Breast epithelium (tissue), 4 donors: ENCODE measurements around the gene ALDH1A2. TPM values are rescaled to one million over a fixed set of nuclear protein-coding genes. Genes with fewer than 3 reads are reported as not detected.
"Not testable (repeated sequence)": the region's sequence is repeated elsewhere in the genome, so short reads cannot be mapped to it uniquely, and the experiment has no call there.

ENCODE experiments used
- DNase-seq, 2 donors: peaks; one replicate each; pipeline ENCODE4 v3.0.0-alpha.2; 2019; ENCODE audit warnings: low spot score in 2 of 2
- H3K27ac ChIP-seq, 2 donors: fragments of 200-600 bp; sonication (generic) in 1 of 2; one replicate each; pipeline ENCODE4 v1.5.1; 2016 to 2019; ENCODE audit warnings: mild to moderate bottlenecking in 1 of 2
- H3K27me3 ChIP-seq, 2 donors: fragments of 200-600 bp; sonication (generic) in 1 of 2; one replicate each; pipeline versions ENCODE4 v1.5.1 to v1.6.0; 2017 to 2019; ENCODE audit warnings: control low read depth in 1 of 2, mild to moderate bottlenecking in 1 of 2
- H3K36me3 ChIP-seq: fragments of 200-600 bp; one replicate; pipeline ENCODE4 v1.5.1; 2019
- H3K4me1 ChIP-seq, 2 donors: fragments of 200-600 bp; sonication (generic); one replicate each; pipeline ENCODE4 v1.5.1; 2016 to 2019; ENCODE audit warnings: control low read depth in 1 of 2
- H3K4me3 ChIP-seq, 3 donors: fragments of 200-600 bp; sonication (generic); 1 replicate in 2 of 3; 2 replicates in 1 of 3; pipeline ENCODE4 v1.5.1; 2016 to 2019; ENCODE audit warnings: mild to moderate bottlenecking in 3 of 3, moderate library complexity in 2 of 3
- H3K9me3 ChIP-seq, 2 donors: fragments of 200-600 bp; sonication (generic) in 1 of 2; one replicate each; pipeline ENCODE4 v1.5.1; 2016 to 2019; ENCODE audit warnings: control low read depth in 1 of 2
- POLR2A ChIP-seq: fragments of 450-650 bp; IDR thresholded peaks from one replicate; pipeline ENCODE4 v1.6.1; 2016; ENCODE audit warnings: antibody characterized with exemption, mild to moderate bottlenecking, moderate library complexity
- POLR2AphosphoS5 ChIP-seq, 3 donors: sonication (generic); formaldehyde crosslinking; IDR thresholded peaks; one replicate each; pipeline ENCODE4 v1.6.1; 2017; ENCODE audit warnings: antibody characterized with exemption in 3 of 3
- intact Hi-C: fragments of 100-400 bp; cut with DNase I; formaldehyde crosslinking; loops from one replicate; pipeline ENCODE4 v1.15.1; 2023; ENCODE audit warnings: low total_unique reads
- total RNA-seq, 3 donors: library from RNA; depleted of rRNA; stranded (reverse); fragments of >200 nt; gene quantifications; one replicate each; pipeline ENCODE4 v1.1.0, GENCODE V29; 2016
- TF ChIP-seq, protein P1 (sequence below), 3 donors: fragments of 450-650 bp; IDR thresholded peaks; one replicate each; pipeline ENCODE4 v1.5.1; 2016 to 2017; ENCODE audit warnings: antibody characterized with exemption in 3 of 3, mild to moderate bottlenecking in 3 of 3, moderate library complexity in 3 of 3

ALDH1A2 gene
- total RNA-seq, 3 donors from 2014 or later = 6.1 to 19.6 (median 11.1) TPM

DNA sequence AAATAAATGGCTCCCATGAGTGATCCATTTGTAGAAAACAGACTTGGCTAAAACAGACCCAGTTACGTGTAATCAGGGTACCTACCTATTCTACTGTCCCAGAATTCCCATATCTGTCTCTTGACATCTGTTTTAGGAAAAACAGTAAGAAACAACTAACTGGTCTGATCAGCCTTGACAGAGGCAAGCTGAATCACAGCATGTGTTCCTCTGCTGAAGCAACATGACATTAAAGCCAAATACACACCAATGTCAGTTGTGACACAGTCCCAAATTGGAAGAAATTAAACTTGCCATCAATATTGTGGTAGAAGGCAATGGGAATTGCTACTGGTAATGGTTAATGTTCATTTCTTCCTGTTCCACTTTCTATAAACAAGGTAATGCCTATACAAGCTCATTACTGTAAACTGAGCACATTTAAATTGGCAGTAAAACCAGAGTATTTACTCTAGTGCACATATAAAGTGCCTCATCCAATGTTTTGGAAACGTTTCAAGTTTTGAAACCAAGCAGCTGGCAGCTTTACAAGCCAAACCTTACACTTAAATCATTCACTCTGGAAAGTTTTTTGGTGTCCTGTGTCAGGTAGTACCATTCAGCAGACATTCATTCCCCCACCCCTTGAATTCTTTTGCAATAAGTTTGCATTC is 27.0 kb downstream of the ALDH1A2 start:
- no peaks in the 10 kb centered on the region for H3K4me1 ChIP-seq
- H3K4me3 ChIP-seq = no peak overlapping the region
- no peaks in the 10 kb centered on the region for H3K36me3 ChIP-seq
- H3K9me3 ChIP-seq = no peaks in the 10 kb centered on the region
- H3K27me3 ChIP-seq = no peaks in the 10 kb centered on the region
- TF ChIP-seq POLR2AphosphoS5 (IDR thresholded peaks at IDR 0.05) = no peak
- TF ChIP-seq, protein P1, sequence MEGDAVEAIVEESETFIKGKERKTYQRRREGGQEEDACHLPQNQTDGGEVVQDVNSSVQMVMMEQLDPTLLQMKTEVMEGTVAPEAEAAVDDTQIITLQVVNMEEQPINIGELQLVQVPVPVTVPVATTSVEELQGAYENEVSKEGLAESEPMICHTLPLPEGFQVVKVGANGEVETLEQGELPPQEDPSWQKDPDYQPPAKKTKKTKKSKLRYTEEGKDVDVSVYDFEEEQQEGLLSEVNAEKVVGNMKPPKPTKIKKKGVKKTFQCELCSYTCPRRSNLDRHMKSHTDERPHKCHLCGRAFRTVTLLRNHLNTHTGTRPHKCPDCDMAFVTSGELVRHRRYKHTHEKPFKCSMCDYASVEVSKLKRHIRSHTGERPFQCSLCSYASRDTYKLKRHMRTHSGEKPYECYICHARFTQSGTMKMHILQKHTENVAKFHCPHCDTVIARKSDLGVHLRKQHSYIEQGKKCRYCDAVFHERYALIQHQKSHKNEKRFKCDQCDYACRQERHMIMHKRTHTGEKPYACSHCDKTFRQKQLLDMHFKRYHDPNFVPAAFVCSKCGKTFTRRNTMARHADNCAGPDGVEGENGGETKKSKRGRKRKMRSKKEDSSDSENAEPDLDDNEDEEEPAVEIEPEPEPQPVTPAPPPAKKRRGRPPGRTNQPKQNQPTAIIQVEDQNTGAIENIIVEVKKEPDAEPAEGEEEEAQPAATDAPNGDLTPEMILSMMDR (IDR thresholded peaks at IDR 0.05) = no peak
- intact Hi-C loops = no loop called here
- H3K27ac ChIP-seq = no peak overlapping the region
- no peak for DNase-seq

GRCh38 chr15:58037723-58038301 is 27.7 kb downstream of the ALDH1A2 start:
- Histone ChIP-seq H3K4me1 (no peaks in the 10 kb centered on the region), H3K4me3 (no peak overlapping the region), H3K27me3 (no peaks in the 10 kb centered on the region), H3K27ac (no peak overlapping the region), H3K36me3 (no peaks in the 10 kb centered on the region), H3K9me3 (no peaks in the 10 kb centered on the region)
- DNase-seq = no peak
- intact Hi-C loops = no loop called here
- no peak for TF ChIP-seq POLR2AphosphoS5 (IDR thresholded peaks at IDR 0.05)
- TF ChIP-seq, protein P1 (IDR thresholded peaks at IDR 0.05) = no peak

DNA sequence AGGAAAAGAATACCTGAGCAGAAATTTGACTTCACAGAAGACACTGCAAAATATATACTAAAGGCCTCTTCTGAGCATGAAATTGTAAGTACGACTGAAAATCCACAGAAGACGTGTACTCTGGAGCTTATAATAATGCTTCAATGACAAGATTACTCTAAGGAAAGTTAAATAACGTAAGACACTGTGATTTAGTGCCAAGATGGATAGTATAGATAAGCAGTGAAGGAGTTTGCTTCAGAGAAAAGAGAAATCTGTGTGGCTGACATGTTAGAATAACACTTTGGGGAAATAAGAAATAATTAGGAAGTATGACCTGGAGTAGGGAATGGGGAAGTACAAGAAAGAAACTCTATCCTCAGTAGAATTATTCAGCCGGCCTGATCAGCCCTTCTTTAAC is 28.9 kb downstream of the ALDH1A2 start:
- intact Hi-C loops = no loop called here
- H3K4me3 ChIP-seq = no peak overlapping the region
- TF ChIP-seq POLR2AphosphoS5 (IDR thresholded peaks at IDR 0.05) (no peak), POLR2A (no peak)
- TF ChIP-seq, protein P1 (IDR thresholded peaks at IDR 0.05) = no peak
- H3K4me1 ChIP-seq = no peaks in the 10 kb centered on the region
- no peak overlapping the region for H3K27ac ChIP-seq
- H3K9me3 ChIP-seq = no peaks in the 10 kb centered on the region
- H3K36me3 ChIP-seq = no peaks in the 10 kb centered on the region
- DNase-seq = no peak
- no peaks in the 10 kb centered on the region for H3K27me3 ChIP-seq

DNA sequence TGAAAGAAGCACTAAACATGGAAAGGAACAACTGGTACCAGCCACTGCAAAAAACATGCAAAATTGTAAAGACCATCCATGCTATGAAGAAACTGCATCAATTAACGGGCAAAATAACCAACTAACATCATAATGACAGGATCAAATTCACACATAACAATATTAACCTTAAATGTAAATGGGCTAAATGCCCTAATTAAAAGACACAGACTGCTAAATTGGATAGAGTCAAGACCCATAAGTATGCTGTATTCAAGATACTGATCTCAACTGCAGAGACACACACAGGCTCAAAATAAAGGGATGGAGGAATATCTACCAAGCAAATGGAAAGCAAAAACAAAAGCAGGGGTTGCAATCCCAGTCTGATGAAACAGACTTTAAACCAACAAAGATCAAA is 37.1 kb downstream of the ALDH1A2 start:
- H3K27ac ChIP-seq, H3K4me1 ChIP-seq, DNase-seq, H3K27me3 ChIP-seq, H3K4me3 ChIP-seq, H3K36me3 ChIP-seq, intact Hi-C loops: not testable (repeated sequence)
- peaks cover 28 to 54% of the 10 kb centered on the region in 2 donors for H3K9me3 ChIP-seq

DNA sequence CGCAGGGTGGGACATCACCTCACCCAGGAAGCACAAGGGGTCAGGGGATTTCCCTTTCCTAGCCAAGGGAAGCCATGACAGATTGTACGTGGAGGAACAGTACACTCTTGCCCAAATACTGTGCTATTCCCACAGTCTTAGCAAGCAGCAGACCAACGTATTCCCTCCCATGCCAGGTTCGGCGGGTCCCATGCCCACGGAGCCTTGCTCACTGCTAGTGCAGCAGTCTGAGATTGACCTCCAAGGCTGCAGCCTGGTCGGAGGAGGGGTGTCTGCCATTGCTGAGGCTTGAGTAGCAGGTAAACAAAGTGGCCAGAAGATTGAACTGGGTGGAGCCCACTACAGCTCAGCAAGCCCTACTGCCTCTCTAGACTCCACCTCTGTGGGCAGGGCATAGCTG is 39.0 kb downstream of the ALDH1A2 start:
- DNase-seq = no peak
- Histone ChIP-seq H3K4me1 (no peaks in the 10 kb centered on the region), H3K9me3 (peaks cover 29 to 60% of the 10 kb centered on the region in 2 donors), H3K36me3 (no peaks in the 10 kb centered on the region), H3K27me3 (no peaks in the 10 kb centered on the region), H3K27ac (no peak overlapping the region), H3K4me3 (peak overlapping the region in 1 of 3 donors; percentile 15)
- TF ChIP-seq POLR2A (no peak), POLR2AphosphoS5 (IDR thresholded peaks at IDR 0.05) (no peak)
- TF ChIP-seq, protein P1 (IDR thresholded peaks at IDR 0.05) = no peak
- intact Hi-C loops = no loop called here
